22Rv1 (cell line): Measurements from ENCODE around the gene CLIP4.
A peak's percentile ranks its signal among the peaks of the same experiment; 100 is the strongest.

Experiments
- H3K27ac ChIP-seq: fragments of 450-650 bp; 2 replicates; pipeline ENCODE4 v1.5.1; 2017
- CTCF ChIP-seq: fragments of 450-650 bp; IDR thresholded peaks from 2 replicates; pipeline ENCODE4 v1.5.1; 2017; ENCODE audit warnings: mild to moderate bottlenecking
- ZFX ChIP-seq: fragments of 450-650 bp; IDR thresholded peaks from 2 replicates; pipeline ENCODE4 v1.6.1; 2017; ENCODE audit warnings: antibody characterized with exemption, borderline replicate concordance

The CLIP4 gene

DNA sequence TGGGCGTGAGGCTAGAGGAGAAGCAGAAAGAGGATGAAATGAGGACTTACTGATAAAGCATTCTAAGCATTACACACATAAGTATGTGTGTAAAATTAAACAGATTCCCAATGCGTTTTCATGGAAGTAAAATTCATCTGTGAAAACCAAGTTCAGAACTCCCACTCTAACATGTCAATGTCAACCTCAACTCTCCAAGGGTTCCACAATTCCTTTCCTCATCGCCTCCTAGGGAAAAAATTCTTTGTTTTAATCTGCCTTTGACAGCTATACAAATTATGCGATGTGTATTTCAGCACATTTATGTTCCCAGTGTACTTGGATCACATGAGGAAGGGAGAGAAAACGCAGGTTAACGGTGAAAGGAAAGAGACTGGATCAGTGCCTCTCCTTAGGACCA lies 76.6 kb downstream of the CLIP4 start:
- no peak for TF ChIP-seq ZFX
- TF ChIP-seq CTCF: no peak
- no peak overlapping the region for H3K27ac ChIP-seq

DNA sequence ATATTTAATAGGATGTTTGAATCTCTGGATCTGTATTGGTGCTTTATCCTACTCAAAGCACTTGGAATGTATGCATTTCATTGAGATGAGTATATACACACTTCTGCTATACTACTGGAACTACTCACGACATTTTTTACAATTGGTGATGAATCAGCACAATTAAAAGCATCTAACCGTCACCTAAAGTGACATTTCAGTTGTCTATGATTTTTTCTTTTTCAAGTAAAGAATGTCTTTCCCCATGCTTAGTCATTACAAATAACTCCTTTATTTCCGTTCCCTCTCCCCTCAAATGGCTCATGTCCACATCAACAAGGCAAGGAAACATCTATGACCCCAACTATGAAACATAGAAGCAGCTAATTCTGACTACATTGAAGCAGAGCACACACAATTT lies 77.3 kb downstream of the CLIP4 start:
- TF ChIP-seq CTCF (no peak), ZFX (no peak)
- H3K27ac ChIP-seq: no peak overlapping the region

GRCh38 chr2:29193111-29193510 lies 77.9 kb downstream of the CLIP4 start:
- no peak for TF ChIP-seq CTCF
- TF ChIP-seq ZFX: no peak
- H3K27ac ChIP-seq: no peak overlapping the region

- no peak overlapping the region for H3K27ac ChIP-seq
- no peak for TF ChIP-seq ZFX
- TF ChIP-seq CTCF: no peak
These were observed 78.5 kb downstream of the CLIP4 start for GRCh38 chr2:29193681-29194080.

GRCh38 chr2:29195796-29196195 lies 80.6 kb downstream of the CLIP4 start:
- H3K27ac ChIP-seq: no peak overlapping the region
- no peak for TF ChIP-seq CTCF
- no peak for TF ChIP-seq ZFX

DNA sequence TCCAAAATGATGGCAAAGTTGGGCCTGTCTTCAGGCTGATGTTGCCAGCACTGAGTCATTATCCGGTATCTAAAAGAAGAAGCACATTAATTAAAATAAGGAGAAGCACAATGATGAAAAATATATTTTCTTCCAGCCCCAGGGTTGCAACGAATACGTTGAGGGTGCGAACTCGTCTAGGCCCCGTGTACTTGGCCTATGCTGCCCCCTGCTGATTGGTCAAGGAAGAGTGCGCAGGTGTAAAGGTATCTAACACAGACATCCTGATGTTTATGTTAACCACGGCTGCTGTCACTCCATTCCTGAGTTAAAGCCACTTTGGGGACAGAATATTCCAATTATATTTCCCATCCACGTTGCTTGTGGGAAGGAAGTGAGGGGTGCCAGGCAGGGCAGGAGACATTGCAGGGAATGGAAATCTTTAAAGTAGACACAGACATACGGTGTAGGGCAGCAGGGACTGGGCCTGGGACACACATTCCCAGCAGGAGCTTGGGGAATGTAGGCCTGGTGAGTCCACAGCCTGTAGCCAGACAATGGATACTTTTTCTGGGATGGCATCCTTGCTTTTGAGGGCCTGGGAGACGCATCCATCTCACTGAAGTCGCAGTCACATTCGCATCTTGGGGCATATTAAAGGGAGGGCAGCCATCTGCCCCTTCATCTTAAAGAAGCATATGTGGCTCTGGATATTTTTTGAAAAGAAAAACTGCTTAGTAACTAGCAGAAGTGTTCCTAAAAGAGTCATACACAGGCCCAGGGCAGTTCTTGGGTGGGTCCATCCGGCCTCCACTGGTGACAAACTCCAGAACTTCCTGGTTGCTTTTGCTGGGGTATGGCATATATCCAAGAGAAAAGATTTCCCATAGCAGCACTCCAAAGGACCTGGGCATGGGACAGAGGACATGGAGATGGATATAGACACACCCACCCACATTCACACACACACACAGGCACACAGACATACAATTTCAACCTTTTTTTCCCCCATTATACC lies 81.9 kb downstream of the CLIP4 start:
- TF ChIP-seq CTCF (peak; percentile 88), ZFX (no peak)
- no peak overlapping the region for H3K27ac ChIP-seq

DNA sequence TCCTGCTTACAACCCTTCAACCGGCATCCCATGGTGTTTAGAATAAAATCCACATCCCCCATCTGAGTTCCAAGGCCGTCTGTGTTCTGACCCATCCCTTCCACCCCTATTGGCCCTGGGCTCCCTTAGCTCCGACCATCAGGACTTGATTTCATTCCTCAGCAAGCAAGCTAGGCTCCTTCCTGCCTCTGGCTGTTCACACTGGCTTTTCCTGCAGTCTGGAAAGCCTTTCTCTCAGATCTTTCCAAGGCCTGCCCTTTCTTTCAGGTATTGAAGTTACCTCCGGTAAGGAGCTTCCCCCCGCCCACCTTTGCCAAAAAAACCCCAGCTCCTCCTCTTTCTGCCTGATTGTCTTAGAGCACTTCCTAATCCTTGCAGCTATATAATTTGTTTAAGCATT lies 86.8 kb downstream of the CLIP4 start:
- no peak overlapping the region for H3K27ac ChIP-seq
- no peak for TF ChIP-seq CTCF
- TF ChIP-seq ZFX: no peak
